Measurements from ENCODE around the gene SLFN12.
"Not testable (repeated sequence)": the region's sequence is repeated elsewhere in the genome, so short reads cannot be mapped to it uniquely, and the experiment has no call there.

The SLFN12 gene

DNA sequence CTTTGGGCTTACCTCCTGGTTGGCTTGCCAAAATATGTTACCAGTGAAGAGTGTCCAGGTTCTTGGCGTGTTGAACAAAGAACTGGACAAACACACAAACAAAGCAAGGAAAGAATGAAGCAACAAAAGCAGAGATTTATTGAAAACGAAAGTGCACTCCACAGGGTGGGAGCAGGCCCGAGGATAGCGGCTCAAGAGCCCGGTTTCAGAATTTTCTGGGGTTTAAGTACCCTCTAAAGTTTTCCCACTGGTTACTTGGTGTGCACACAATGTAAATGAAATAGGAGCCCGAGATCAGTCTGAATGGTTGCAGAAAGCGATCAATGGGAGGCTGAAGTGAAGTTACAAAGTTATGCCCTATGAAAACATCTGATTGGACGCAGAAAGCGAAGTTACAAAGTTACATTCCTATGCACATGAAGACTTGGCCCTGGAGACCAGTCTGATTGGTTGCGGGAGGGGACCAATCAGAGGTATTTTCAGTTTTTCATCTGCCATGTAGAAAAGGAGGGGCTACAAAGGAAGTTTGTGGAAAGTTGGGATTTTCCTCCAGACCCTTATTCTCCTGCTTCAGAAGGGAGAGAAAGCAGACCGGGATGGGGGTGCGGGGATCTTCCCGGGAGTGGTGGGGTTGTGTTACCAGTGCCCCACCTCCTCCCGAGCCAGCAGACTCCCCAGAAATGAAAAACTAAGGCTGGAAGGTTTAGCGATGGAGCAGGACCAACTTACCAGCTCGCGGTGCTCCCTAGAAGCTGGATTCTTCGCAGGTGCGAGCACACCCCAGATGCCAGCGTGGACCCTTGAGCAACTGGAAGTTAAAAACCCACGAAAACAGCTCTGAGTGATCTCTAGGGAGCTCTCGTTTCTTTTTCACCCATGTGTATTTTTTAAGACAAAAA lies at the start of gene SLFN12:
Gene SLFN12, minus strand, starts transcription at position 325 of the 899 bp plus-strand sequence. CDS start 9,472 bp downstream, outside the sequence.
- peak; percentile 57 for DNase-seq

DNA sequence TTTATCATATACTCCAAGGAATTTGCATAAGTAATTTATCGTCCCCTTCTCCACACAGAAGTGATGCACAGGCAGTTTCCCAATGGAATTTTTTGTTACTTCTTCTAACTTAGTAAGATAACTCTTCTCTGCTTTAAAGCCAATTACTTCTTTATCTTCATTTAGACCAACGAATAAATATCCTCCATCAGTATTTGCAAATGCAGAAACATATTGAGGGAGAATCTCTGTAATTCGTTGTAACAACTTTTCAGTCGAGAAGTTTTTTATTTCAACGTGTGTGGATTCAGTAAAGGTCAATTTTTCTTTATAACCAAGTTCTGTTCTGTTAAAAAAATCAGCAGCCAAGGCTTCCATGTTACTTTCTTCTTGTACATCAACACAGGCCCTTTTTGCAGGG lies 47.0 kb upstream of the SLFN12 start:
- no peak for DNase-seq

DNA sequence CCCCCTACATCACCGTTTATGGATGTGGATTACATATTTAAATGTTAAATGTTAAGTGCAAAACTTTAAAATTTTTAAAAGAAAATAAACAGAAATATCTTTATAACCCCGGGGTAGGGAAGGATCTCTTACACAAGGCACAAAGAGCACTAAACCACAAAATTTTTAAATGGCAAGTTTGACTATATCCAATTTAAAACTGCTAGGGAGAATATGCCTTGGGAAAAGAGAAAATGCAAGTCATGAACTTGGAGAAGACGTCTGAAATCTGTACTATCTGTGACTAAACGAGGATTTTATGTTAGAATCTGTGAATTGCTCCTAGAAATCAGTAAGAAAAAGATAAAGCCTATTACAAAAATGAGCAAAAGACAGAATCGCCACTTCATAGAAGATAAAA lies 44.9 kb upstream of the SLFN12 start:
- DNase-seq = no peak

DNA sequence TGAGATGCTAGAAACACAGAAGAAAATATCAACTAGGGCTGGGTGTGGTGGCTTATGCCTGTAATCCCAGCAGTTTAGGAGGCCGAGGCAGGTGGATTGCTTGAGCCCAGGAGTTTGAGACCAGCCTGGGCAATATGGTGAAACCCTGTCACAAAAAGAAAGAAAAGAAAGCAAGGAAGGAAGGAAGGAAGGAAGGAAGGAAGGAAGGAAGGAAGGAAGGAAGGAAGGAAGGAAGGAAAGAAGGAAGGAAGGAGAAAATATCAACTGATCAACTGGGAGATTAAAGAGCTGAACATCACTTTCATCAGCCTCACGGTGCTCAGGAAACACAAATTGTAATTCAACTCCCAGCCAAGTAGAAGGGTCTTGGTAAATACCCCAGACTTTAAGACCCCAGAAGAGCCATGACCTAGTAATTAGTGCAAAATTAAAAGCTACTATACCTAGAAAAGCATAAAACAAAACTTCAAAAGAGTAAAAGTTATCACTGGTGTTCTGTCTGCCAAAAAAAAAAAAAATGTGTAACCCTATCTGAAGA lies 44.1 kb upstream of the SLFN12 start:
- no peak for DNase-seq

DNA sequence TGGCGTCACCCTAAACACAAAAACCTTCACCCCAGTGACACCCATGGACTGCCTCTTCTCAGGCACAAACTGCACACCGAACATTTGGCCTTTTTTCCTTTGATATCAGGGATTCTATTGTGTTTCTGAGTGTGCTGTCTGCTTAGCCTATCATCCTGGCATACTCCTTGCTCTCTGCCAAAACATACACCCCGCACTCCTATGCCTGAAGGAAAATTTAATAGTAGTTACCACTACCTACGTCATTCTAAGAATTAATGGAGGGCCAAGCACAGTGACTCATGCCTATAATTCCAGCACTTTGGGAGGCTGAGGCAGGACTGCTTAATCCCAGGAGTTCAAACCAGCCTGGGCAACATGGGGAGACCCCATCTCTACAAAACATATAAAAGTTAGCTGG lies 36.2 kb upstream of the SLFN12 start:
- DNase-seq = no peak

DNA sequence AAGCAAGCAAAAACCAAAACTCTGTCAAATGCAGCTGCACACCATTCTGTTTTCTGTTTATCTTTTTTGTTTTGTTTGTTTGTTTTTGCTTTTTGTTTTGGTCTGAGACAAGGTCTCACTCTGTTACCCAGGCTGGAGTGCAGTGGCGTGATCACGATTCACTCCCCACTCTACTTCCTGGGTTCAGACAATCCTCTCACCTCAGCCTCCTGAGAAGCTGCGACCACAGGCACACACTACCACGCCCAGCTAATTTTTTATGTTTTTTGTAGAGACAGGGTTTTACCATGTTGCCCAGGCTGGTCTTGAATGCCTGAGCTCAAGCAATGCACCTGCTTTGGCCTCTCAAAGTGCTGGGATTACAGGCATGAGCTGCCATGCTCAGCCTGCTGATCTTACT lies 35.5 kb upstream of the SLFN12 start:
- peak; percentile 57 for DNase-seq

- peak; percentile 72 for DNase-seq
Measured at GRCh38 chr17:35460354-35460851, 28.1 kb upstream of the SLFN12 start.

GRCh38 chr17:35454035-35454434 lies 21.7 kb upstream of the SLFN12 start:
- not testable (repeated sequence) for DNase-seq

DNA sequence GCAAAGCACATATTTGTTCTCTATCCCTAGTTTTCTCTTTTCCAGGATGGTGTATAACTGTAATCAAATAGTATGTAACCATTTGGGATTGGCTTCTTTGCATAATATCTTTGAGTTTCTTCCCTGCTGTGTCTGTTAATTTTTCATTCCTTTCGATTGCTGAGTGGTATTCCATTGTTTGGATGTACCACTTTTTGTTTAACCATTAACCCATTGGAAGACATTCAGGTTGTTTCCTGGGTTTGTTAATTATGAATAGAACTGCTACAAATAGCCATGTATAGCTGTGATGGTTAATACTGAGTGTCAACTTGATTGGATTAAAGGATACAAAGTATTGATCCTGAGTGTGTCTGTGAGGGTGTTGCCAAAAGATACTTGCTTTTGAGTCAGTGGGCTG lies 20.9 kb upstream of the SLFN12 start:
- no peak for DNase-seq

DNA sequence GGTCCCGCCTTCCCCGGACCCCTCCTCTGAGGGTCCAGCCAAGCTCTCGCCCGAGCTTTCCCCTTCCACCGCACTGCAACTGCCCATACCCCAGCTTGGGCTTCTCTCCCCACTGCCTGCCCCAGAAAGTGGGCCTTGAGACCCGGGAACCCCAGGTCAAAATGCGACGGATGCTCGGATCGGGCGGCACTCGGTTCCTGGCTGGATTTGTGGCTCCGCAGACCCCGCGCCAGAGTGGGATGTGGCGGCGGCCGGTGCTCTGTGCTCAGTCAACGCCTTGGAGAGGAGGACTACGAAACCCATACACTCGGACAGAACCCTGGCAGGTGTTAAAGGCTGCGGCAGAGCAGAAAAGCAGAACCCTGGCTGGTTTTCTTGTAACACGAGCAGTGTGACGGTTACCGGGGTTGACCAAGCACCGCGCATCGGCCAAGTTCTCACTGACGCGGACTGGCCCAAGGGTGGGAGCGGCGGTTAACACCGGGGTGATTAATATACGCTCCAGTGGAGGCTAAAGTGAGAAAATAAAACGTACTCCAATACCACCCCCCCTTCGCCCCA lies 17.2 kb upstream of the SLFN12 start:
- no peak for DNase-seq

DNA sequence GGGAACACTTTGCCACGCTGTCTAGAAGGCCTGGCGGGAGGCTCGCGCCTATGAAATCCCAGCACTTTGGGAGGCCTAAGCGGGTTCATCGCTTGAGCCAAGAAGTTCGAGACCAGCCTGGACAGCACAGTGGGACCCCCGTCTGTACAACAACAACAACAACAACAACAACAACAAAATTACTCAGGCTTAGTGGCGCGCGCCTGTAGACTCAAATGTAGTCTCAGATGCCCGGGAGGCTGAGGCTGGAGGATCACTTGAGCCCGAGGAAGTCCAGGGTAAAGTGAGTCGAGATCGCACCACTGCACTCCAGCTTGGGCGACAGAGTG lies 16.6 kb upstream of the SLFN12 start:
- no peak for DNase-seq

GRCh38 chr17:35448214-35448898 lies 16.1 kb upstream of the SLFN12 start, which contains the start of gene SLFN13:
SLFN13 (minus strand) TSS chr17:35448766; CDS start chr17:35445680, 3,086 bp downstream.
- DNase-seq = peak; percentile 89

DNA sequence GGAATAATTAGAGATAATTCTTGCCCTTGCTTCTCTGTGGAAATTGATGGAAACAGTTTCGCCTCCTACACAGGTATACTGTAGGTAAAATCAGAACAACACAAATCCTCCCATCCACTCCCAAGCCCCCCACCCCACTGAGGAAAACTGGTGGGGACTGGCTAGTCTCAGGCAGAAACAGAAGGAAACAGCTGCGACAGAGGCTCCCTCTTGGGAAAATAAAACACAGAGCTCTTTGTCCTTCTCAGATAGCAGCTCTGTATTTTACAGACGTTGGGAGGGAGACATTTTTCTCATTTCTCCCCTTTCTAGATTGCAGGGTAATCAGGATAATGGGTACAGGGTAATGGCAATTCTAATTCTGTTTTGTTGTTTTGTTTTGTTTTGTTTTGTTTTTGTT lies 15.2 kb upstream of the SLFN12 start:
- DNase-seq = no peak

GRCh38 chr17:35438433-35438832 lies 6.1 kb upstream of the SLFN12 start:
- no peak for DNase-seq

DNA sequence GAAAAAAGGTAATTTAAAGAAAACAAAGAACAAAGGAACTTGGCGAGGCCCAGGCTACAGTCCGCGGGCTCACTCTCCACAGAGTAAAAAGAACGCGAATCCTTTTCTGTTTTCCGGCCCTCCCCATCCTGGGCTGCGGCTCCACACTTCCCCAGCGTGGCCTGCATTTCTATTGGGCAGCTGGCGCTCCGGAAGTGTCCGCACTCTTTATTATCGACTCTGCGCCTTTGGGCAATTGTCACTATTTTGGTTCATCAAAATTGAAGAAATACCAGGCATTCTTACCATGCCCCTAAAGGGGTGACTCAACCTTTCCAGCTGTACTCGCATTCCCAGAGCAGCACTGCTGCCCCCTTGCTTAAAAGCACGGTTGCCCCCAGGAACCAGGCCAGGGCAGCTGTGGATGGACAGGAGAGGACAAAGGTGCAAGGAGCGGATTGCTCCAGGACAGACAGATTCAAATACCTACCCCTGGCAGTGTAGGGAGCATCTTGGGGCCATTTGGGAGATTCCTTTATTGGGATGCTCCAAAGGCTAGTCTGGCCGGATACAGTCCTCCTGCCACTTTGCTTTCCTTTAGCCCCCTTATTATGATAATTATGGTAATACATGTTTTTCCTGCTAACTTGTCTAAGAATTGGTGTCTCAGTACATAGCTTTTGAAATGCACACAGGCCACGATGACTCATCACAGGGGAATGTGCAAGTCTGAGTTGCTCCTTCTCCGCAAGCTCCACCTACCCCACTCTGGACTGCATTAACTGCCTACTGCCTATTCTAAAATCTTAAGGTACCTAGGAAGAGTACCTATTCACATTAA lies 985 bp upstream of the SLFN12 start:
- DNase-seq = peak; percentile 85

GRCh38 chr17:35429702-35430101 lies 2.6 kb downstream of the SLFN12 start:
- DNase-seq = no peak

GRCh38 chr17:35428229-35428628 lies 4.1 kb downstream of the SLFN12 start:
- no peak for DNase-seq

DNA sequence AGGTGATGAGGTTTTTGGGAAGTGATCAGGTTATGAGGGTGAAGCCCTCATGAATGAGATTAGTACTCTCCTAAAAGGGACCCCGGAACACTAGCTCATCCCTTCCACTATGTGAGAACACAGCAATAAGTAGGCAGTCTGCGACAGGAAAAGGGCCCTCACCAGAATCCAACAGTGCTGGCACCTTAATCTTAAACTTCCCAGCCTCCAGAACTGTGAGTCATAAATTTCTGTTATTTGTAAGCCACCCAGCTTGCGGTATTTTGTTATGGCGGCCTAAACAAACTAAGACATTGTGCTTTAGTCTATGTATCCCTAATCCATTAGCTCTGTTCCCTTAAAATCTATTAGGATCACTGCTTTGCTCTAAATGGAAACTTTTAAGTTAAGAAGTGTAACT lies 8.5 kb downstream of the SLFN12 start:
- no peak for DNase-seq

DNA sequence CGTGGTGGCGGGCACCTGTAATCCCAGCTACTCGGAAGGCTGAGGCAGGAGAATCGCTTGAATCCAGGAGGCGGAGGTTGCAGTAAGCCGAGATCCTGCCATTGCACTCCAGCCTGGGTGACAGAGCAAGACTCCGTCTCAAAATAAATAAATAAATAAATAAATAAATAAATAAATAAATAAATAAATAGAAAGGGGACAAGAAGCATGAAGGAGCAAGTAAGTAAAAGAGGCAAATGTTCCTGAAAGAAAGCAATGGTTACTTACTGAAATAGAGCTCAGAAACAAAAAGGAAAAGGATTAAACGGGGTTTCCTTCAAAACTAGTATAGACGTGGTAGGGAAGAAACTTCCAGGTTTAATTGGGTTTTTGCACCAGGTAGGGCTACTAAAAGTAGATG lies 11.2 kb downstream of the SLFN12 start:
- DNase-seq = not testable (repeated sequence)

DNA sequence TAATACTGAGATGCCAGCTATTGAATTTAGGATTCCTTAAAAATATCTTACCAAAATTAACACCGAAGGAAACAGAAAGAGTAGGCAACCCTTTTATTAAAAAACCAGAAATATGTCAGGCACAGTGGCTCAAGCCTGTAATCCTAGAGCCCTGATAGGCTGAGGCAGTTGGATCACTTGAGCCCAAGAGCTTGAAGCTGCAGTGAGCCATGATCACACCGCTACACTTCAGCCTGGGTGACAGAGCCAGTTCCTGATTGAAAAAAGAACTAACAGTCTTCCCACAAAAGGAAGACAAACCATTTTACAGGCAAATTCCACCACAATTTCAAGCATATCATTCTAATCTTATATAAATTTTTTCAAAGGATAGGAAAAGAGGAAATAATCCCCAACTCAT lies 15.6 kb downstream of the SLFN12 start:
- no peak for DNase-seq

- not testable (repeated sequence) for DNase-seq
Measured at GRCh38 chr17:35414707-35415106, 17.6 kb downstream of the SLFN12 start.

DNA sequence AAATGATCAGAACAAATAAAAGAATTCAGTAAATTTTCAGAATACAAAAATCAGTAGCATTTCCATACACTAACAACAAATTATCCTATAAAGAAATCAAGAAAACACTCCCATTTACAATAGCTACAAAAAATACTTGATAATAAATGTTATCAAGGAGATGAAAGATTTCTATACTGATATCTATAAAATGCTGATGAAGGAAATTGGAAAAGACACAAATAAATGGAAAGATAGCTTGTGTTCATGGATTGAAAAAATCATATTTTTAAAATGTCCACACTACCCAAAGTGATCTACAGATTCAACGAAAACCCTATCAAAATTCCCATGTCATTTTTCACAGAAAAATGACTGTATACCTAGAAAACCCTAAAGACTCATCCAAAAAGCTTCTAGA lies 18.1 kb downstream of the SLFN12 start:
- no peak for DNase-seq
